IMR-90 (cell line): ENCODE measurements around the gene MRPS33. TPM values are rescaled to one million over a fixed set of nuclear protein-coding genes. Genes with fewer than 3 reads are reported as not detected.

Source experiments
- ATAC-seq: fragments of 200-7000 bp; cut with Tn5 transposase; 2 replicates; pipeline ENCODE4 v1.9.1; 2020; ENCODE audit warnings: low read depth, mild to moderate bottlenecking, moderate library complexity
- BruUV-seq: library from RNA; stranded (reverse); fragments of 400-500 nt; replicated peaks from 2 replicates; lab custom pipeline; 2021; lab: Mats Ljungman, UMichigan
- CTCF ChIA-PET: fragments of 300-600 bp; formaldehyde crosslinking; extraction: SDS; loops from one replicate; lab custom pipeline; 2021; ENCODE audit warnings: antibody characterized with exemption; lab: Yijun Ruan, JAX
- POLR2A ChIA-PET: fragments of 300-600 bp; sonication (Branson Sonifier 250); formaldehyde crosslinking; loops from one replicate; lab custom pipeline; 2022; ENCODE audit warnings: antibody characterized with exemption; ENCODE audit not compliant: unreplicated experiment; lab: Charles Lee
- DNase-seq: peaks from one replicate; pipeline ENCODE4 v3.0.0; 2013
- H2AFZ ChIP-seq: replicated peaks from 2 replicates; pipeline ENCODE3; 2013; ENCODE audit warnings: low read length, mild to moderate bottlenecking; ENCODE audit not compliant: poor library complexity
- H2AK5ac ChIP-seq: 2 replicates; pipeline ENCODE4 v1.6.1; 2013; ENCODE audit warnings: low read depth, low read length, inconsistent platforms
- H2AK9ac ChIP-seq: replicated peaks from 2 replicates; pipeline ENCODE3; 2013; ENCODE audit warnings: mild to moderate bottlenecking, low read depth, low read length, moderate library complexity; ENCODE audit not compliant: poor library complexity
- H2BK120ac ChIP-seq: 2 replicates; pipeline ENCODE4 v1.6.1; 2013; ENCODE audit warnings: low read depth, low read length, inconsistent platforms
- H2BK15ac ChIP-seq: 3 replicates; pipeline ENCODE4 v1.6.1; 2013; ENCODE audit warnings: low read depth, low read length, inconsistent platforms
- H2BK20ac ChIP-seq: 2 replicates; pipeline ENCODE4 v1.6.1; 2013; ENCODE audit warnings: low read depth, mild to moderate bottlenecking, inconsistent platforms, low read length, moderate library complexity
- H2BK5ac ChIP-seq: 2 replicates; pipeline ENCODE4 v1.6.1; 2013; ENCODE audit warnings: mild to moderate bottlenecking, low read depth, low read length, inconsistent platforms; ENCODE audit not compliant: poor library complexity, severe bottlenecking
- H3K14ac ChIP-seq: replicated peaks from 2 replicates; pipeline ENCODE4 v1.6.1; 2013; ENCODE audit warnings: low read depth, low read length, inconsistent platforms
- H3K18ac ChIP-seq: 2 replicates; pipeline ENCODE4 v1.6.1; 2013; ENCODE audit warnings: low read depth, low read length, control low read depth
- H3K23ac ChIP-seq: 2 replicates; pipeline ENCODE4 v1.6.1; 2013; ENCODE audit warnings: low read depth, low read length, inconsistent platforms
- H3K27ac ChIP-seq: 2 replicates; pipeline ENCODE4 v1.5.1; 2013; ENCODE audit warnings: mild to moderate bottlenecking, control low read depth, low read length; ENCODE audit not compliant: insufficient read depth
- H3K27me3 ChIP-seq: 2 replicates; pipeline ENCODE4 v1.6.1; 2013; ENCODE audit warnings: low read length; ENCODE audit not compliant: control insufficient read depth, insufficient read depth
- H3K36me3 ChIP-seq: 2 replicates; pipeline ENCODE4 v1.6.1; 2013; ENCODE audit warnings: low read length, mixed read lengths; ENCODE audit not compliant: control insufficient read depth, insufficient read depth
- H3K4ac ChIP-seq: 2 replicates; pipeline ENCODE4 v1.6.1; 2013; ENCODE audit warnings: low read depth, low read length, inconsistent platforms
- H3K4me1 ChIP-seq: 2 replicates; pipeline ENCODE4 v1.6.1; 2013; ENCODE audit warnings: low read length, mixed read lengths; ENCODE audit not compliant: control insufficient read depth, insufficient read depth
- H3K4me2 ChIP-seq: 2 replicates; pipeline ENCODE4 v1.6.1; 2013; ENCODE audit warnings: low read depth, mild to moderate bottlenecking, control low read depth, low read length, moderate library complexity
- H3K4me3 ChIP-seq: 2 replicates; pipeline ENCODE4 v1.5.1; 2013; ENCODE audit warnings: low read depth, mild to moderate bottlenecking, control low read depth, low read length, moderate library complexity; ENCODE audit not compliant: insufficient read depth
- H3K56ac ChIP-seq: 2 replicates; pipeline ENCODE4 v1.6.1; 2013; ENCODE audit warnings: low read length, inconsistent platforms; ENCODE audit not compliant: insufficient read depth; ENCODE audit errors: extremely low read depth
- H3K79me1 ChIP-seq, 2 experiments: 2 replicates each; pipeline ENCODE4 v1.6.1; 2013; ENCODE audit warnings: low read length in 2 of 2, inconsistent platforms in 1 of 2, low read depth in 1 of 2
- H3K9ac ChIP-seq: 2 replicates; pipeline ENCODE4 v1.6.1; 2013; ENCODE audit warnings: low read depth, low read length, control low read depth
- H3K9me1 ChIP-seq: 2 replicates; pipeline ENCODE4 v1.6.1; 2013; ENCODE audit warnings: low read length, inconsistent platforms; ENCODE audit not compliant: insufficient read depth
- H3K9me3 ChIP-seq: 2 replicates; pipeline ENCODE4 v1.6.1; 2013; ENCODE audit warnings: low read length; ENCODE audit not compliant: control insufficient read depth, insufficient read depth
- H4K20me1 ChIP-seq: 2 replicates; pipeline ENCODE4 v1.6.1; 2013; ENCODE audit warnings: low read length, inconsistent platforms; ENCODE audit not compliant: insufficient read depth
- H4K5ac ChIP-seq: 2 replicates; pipeline ENCODE4 v1.6.1; 2013; ENCODE audit warnings: mild to moderate bottlenecking, low read depth, low read length, control low read depth
- H4K8ac ChIP-seq, 2 experiments: 2 replicates each; pipeline ENCODE4 v1.6.1; 2013; ENCODE audit warnings: low read depth in 2 of 2, low read length in 2 of 2, control low read depth in 1 of 2, inconsistent platforms in 1 of 2
- H4K91ac ChIP-seq: 2 replicates; pipeline ENCODE4 v1.6.1; 2013; ENCODE audit warnings: low read depth, low read length, inconsistent platforms; ENCODE audit not compliant: insufficient read depth
- BHLHE40 ChIP-seq: fragments of 150-350 bp; IDR thresholded peaks from 2 replicates; pipeline ENCODE4 v1.6.1; 2016; ENCODE audit warnings: mild to moderate bottlenecking, low read depth, low read length
- CEBPB ChIP-seq: IDR thresholded peaks from 2 replicates; pipeline ENCODE4 v1.6.1; 2012; ENCODE audit warnings: low read depth, low read length, improper control_type of control experiment
- CHD1 ChIP-seq: IDR thresholded peaks from 2 replicates; pipeline ENCODE4 v1.6.1; 2012; ENCODE audit warnings: low read depth, low read length, improper control_type of control experiment
- FOS ChIP-seq: fragments of 150-350 bp; IDR thresholded peaks from 2 replicates; pipeline ENCODE4 v1.6.1; 2016; ENCODE audit warnings: low read depth, low read length
- MAFK ChIP-seq: IDR thresholded peaks from 2 replicates; pipeline ENCODE4 v1.6.1; 2012; ENCODE audit warnings: low read depth, low read length, improper control_type of control experiment
- MAZ ChIP-seq: IDR thresholded peaks from 2 replicates; pipeline ENCODE4 v1.6.1; 2012; ENCODE audit warnings: low read depth, mild to moderate bottlenecking, low read length, improper control_type of control experiment, moderate library complexity, borderline replicate concordance
- MXI1 ChIP-seq: IDR thresholded peaks from 2 replicates; pipeline ENCODE4 v1.6.1; 2012; ENCODE audit warnings: low read depth, mild to moderate bottlenecking, low read length, moderate library complexity, borderline replicate concordance
- NFE2L2 ChIP-seq: fragments of 150-350 bp; IDR thresholded peaks from 2 replicates; pipeline ENCODE4 v1.6.1; 2016; ENCODE audit warnings: low read depth, mild to moderate bottlenecking, low read length
- POLR2A ChIP-seq: IDR thresholded peaks from 2 replicates; pipeline ENCODE4 v1.6.1; 2012; ENCODE audit warnings: mild to moderate bottlenecking, low read depth, low read length
- RAD21 ChIP-seq: IDR thresholded peaks from 2 replicates; pipeline ENCODE4 v1.6.1; 2012; ENCODE audit warnings: low read length, improper control_type of control experiment
- RCOR1 ChIP-seq: IDR thresholded peaks from 2 replicates; pipeline ENCODE4 v1.6.1; 2012; ENCODE audit warnings: mild to moderate bottlenecking, low read length, improper control_type of control experiment; ENCODE audit not compliant: insufficient replicate concordance
- RFX5 ChIP-seq: IDR thresholded peaks from 2 replicates; pipeline ENCODE4 v1.8.0; 2012; ENCODE audit warnings: low read depth, mild to moderate bottlenecking, low read length, moderate library complexity
- SMC3 ChIP-seq: fragments of 150-350 bp; IDR thresholded peaks from 2 replicates; pipeline ENCODE4 v1.6.1; 2016; ENCODE audit warnings: low read depth, mild to moderate bottlenecking, antibody characterized with exemption, low read length, moderate library complexity
- WGBS, 2 experiments: methylation state at CpG; one replicate each; pipeline versions ENCODE4 v1.1.5 to v1.1.7; 2013; ENCODE audit warnings: missing lambda C conversion rate in 2 of 2; ENCODE audit not compliant: insufficient read length in 1 of 2; ENCODE audit errors: extremely low coverage in 2 of 2; 5-methylcytosine and 5-hydroxymethylcytosine counted together
- dilution Hi-C: fragments of 300-500 bp; cut with HindIII; formaldehyde crosslinking; loops from one replicate; pipeline ENCODE4 v1.14.3; 2018; ENCODE audit warnings: low sequenced_read_pairs; ENCODE audit not compliant: unreplicated experiment
- in situ Hi-C: fragments of 300-500 bp; cut with MboI; formaldehyde crosslinking; loops from 3 replicates; pipeline ENCODE4 v1.14.3; 2019; ENCODE audit warnings: low sequenced_read_pairs, inconsistent platforms, mixed read lengths
- intact Hi-C: fragments of 100-400 bp; cut with micrococcal nuclease; formaldehyde crosslinking; loops from 2 replicates; pipeline ENCODE4 v1.10.0; 2022
- polyA plus RNA-seq, 3 experiments: library from polyadenylated mRNA; depleted of rRNA; stranded (reverse); fragments of >200 nt; gene quantifications; 2 replicates each; pipeline ENCODE4 v1.2.3, GENCODE V29; 2012; ENCODE audit warnings: low replicate concordance in 1 of 3
- total RNA-seq: library from RNA; depleted of rRNA; stranded (reverse); fragments of >200 nt; gene quantifications from 2 replicates; pipeline ENCODE4 v1.2.3, GENCODE V29; 2012
- TF ChIP-seq, protein P1 (sequence below): fragments of 150-350 bp; IDR thresholded peaks from 2 replicates; pipeline ENCODE4 v1.6.1; 2017; ENCODE audit warnings: mild to moderate bottlenecking, antibody characterized with exemption, low read length, low read depth
- TF ChIP-seq, protein P2 (sequence below): fragments of 150-350 bp; IDR thresholded peaks from 2 replicates; pipeline ENCODE4 v1.6.1; 2016; ENCODE audit warnings: low read depth, mild to moderate bottlenecking, low read length, moderate library complexity, borderline replicate concordance
- TF ChIP-seq, protein P3 (sequence below): conservative IDR thresholded peaks from 2 replicates; pipeline ENCODE4 v1.5.1; 2012; ENCODE audit warnings: mild to moderate bottlenecking, low read depth, low read length, improper control_type of control experiment

Gene MRPS33
- total and polyA plus RNA-seq, 2 of the 4 experiments (the other 2 are of a cell fraction), result 14.5 to 33.8 TPM

DNA sequence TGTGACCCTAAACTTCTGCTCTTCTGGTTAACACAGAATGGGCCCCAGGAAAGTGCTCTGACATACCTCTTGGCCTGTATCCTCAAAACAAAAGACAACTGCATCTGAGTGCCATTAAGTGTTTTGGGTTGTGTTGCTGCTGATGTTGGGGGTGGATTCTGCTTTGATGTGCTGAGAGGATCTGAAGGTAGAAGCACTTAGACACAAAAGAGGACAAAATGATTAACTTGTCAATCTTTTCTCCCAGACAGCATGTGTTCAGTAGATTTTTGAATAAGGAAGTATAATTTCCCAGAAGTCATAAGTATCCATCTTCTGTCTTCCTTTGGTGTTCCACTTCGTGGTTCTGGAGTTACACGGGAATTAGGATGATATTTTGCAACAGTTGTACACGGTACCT is 43.0 kb upstream of the MRPS33 start:
- dilution Hi-C loops, result no loop called here
- CTCF ChIA-PET, result no interaction called here

More for the DNA sequence above, 43.0 kb upstream of the MRPS33 start:
- Histone ChIP-seq H3K9ac (no peak overlapping the region), H3K4me1 (no peaks in the 10 kb centered on the region), H3K4ac (no peak overlapping the region), H3K4me3 (no peak overlapping the region), H4K91ac (no peak overlapping the region), H3K9me1 (no peaks in the 10 kb centered on the region), H3K36me3 (no peaks in the 10 kb centered on the region), H3K27ac (no peak overlapping the region), H4K20me1 (no peaks in the 10 kb centered on the region), H3K18ac (no peak overlapping the region), H3K9me3 (no peaks in the 10 kb centered on the region), H2BK120ac (no peak overlapping the region), H2AK5ac (no peak overlapping the region), H3K23ac (no peak overlapping the region), H3K56ac (no peak overlapping the region), H3K14ac (no peak overlapping the region), H2BK5ac (no peak overlapping the region), H2AK9ac (no peak overlapping the region), H2AFZ (no peak overlapping the region), H3K27me3 (peaks cover under 1% of the 10 kb centered on the region; the same call in 1 of the 2 replicates), H3K79me1 (no peaks in the 10 kb centered on the region), H2BK15ac (no peak overlapping the region), H4K8ac (no peak overlapping the region), H3K4me2 (no peak overlapping the region), H4K5ac (no peak overlapping the region), H2BK20ac (no peak overlapping the region)
- no TSS peak for BruUV-seq
- DNase-seq (no peak), ATAC-seq (no peak)
- no peak for TF ChIP-seq POLR2A
- no peak for TF ChIP-seq MAFK
- no peak for TF ChIP-seq RAD21
- TF ChIP-seq MAZ, result no peak
- TF ChIP-seq CEBPB, result no peak
- no peak for TF ChIP-seq SMC3
- TF ChIP-seq MXI1, result no peak
- TF ChIP-seq NFE2L2, result no peak
- TF ChIP-seq BHLHE40, result no peak
- TF ChIP-seq FOS, result no peak
- TF ChIP-seq, protein P1, sequence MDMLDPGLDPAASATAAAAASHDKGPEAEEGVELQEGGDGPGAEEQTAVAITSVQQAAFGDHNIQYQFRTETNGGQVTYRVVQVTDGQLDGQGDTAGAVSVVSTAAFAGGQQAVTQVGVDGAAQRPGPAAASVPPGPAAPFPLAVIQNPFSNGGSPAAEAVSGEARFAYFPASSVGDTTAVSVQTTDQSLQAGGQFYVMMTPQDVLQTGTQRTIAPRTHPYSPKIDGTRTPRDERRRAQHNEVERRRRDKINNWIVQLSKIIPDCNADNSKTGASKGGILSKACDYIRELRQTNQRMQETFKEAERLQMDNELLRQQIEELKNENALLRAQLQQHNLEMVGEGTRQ, result no peak
- TF ChIP-seq, protein P2, sequence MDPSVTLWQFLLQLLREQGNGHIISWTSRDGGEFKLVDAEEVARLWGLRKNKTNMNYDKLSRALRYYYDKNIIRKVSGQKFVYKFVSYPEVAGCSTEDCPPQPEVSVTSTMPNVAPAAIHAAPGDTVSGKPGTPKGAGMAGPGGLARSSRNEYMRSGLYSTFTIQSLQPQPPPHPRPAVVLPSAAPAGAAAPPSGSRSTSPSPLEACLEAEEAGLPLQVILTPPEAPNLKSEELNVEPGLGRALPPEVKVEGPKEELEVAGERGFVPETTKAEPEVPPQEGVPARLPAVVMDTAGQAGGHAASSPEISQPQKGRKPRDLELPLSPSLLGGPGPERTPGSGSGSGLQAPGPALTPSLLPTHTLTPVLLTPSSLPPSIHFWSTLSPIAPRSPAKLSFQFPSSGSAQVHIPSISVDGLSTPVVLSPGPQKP, result no peak
- TF ChIP-seq CHD1, result no peak
- no peak for TF ChIP-seq RFX5
- TF ChIP-seq RCOR1, result no peak
- TF ChIP-seq, protein P3, sequence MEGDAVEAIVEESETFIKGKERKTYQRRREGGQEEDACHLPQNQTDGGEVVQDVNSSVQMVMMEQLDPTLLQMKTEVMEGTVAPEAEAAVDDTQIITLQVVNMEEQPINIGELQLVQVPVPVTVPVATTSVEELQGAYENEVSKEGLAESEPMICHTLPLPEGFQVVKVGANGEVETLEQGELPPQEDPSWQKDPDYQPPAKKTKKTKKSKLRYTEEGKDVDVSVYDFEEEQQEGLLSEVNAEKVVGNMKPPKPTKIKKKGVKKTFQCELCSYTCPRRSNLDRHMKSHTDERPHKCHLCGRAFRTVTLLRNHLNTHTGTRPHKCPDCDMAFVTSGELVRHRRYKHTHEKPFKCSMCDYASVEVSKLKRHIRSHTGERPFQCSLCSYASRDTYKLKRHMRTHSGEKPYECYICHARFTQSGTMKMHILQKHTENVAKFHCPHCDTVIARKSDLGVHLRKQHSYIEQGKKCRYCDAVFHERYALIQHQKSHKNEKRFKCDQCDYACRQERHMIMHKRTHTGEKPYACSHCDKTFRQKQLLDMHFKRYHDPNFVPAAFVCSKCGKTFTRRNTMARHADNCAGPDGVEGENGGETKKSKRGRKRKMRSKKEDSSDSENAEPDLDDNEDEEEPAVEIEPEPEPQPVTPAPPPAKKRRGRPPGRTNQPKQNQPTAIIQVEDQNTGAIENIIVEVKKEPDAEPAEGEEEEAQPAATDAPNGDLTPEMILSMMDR, result no peak
- intact Hi-C loops, result no loop called here
- in situ Hi-C loops, result no loop called here
- POLR2A ChIA-PET, result no interaction called here
- no CpG with 5 or more reads among the region's 3 CpGs for WGBS, 2 experiments
